OCI-LY1 (cell line): ENCODE measurements around the gene ST6GALNAC6.

Source experiments
- H2AFZ ChIP-seq: fragments of 200-600 bp; sonication (generic), shearing (Covaris generic); 2 replicates; pipeline ENCODE4 v1.6.0; 2014; ENCODE audit warnings: antibody characterized with exemption, mild to moderate bottlenecking, low read length
- H3F3A ChIP-seq: fragments of 200-600 bp; sonication (generic), shearing (Covaris generic); 2 replicates; pipeline ENCODE4 v1.6.0; 2014; ENCODE audit warnings: mild to moderate bottlenecking, antibody characterized with exemption, low read length, moderate library complexity; ENCODE audit not compliant: insufficient read depth
- H3K27ac ChIP-seq: fragments of 200-600 bp; sonication (generic); 2 replicates; pipeline ENCODE4 v1.5.1; 2014; ENCODE audit warnings: low read length, mixed run types, mild to moderate bottlenecking, low read depth; ENCODE audit not compliant: poor library complexity, severe bottlenecking
- H3K27me3 ChIP-seq: fragments of 200-600 bp; sonication (generic); 2 replicates; pipeline ENCODE4 v1.6.0; 2014; ENCODE audit warnings: antibody characterized with exemption, mild to moderate bottlenecking, low read length, moderate library complexity; ENCODE audit not compliant: insufficient read depth
- H3K36me3 ChIP-seq: fragments of 200-600 bp; sonication (generic); 2 replicates; pipeline ENCODE4 v1.6.1; 2014; ENCODE audit warnings: mild to moderate bottlenecking, antibody characterized with exemption, low read length, moderate library complexity, mixed read lengths; ENCODE audit not compliant: insufficient read depth
- H3K4me1 ChIP-seq: fragments of 200-600 bp; sonication (generic); 2 replicates; pipeline ENCODE4 v1.5.1; 2014; ENCODE audit warnings: mild to moderate bottlenecking, low read length, moderate library complexity; ENCODE audit not compliant: insufficient read depth, severe bottlenecking
- H3K4me2 ChIP-seq: fragments of 200-600 bp; sonication (generic), shearing (Covaris generic); 2 replicates; pipeline ENCODE4 v1.6.1; 2014; ENCODE audit warnings: low read length
- H3K4me3 ChIP-seq: fragments of 200-600 bp; sonication (generic); 2 replicates; pipeline ENCODE4 v1.5.1; 2014; ENCODE audit warnings: low read length, low read depth, mild to moderate bottlenecking, mixed read lengths; ENCODE audit not compliant: poor library complexity, severe bottlenecking
- H3K79me2 ChIP-seq: fragments of 200-600 bp; shearing (Covaris generic); 2 replicates; pipeline ENCODE4 v1.6.1; 2016; ENCODE audit warnings: mixed run types, low read length, mixed read lengths; ENCODE audit not compliant: insufficient read depth
- H3K9ac ChIP-seq: fragments of 200-600 bp; sonication (generic), shearing (Covaris generic); 2 replicates; pipeline ENCODE4 v1.6.1; 2014; ENCODE audit warnings: mild to moderate bottlenecking, low read length, mixed read lengths
- H3K9me2 ChIP-seq: fragments of 200-600 bp; sonication (generic), shearing (Covaris generic); 2 replicates; pipeline ENCODE4 v1.6.1; 2014; ENCODE audit warnings: low read depth, mild to moderate bottlenecking, low read length, mixed read lengths
- H3K9me3 ChIP-seq: fragments of 200-600 bp; shearing (Covaris generic); 2 replicates; pipeline ENCODE4 v1.6.1; 2014; ENCODE audit warnings: low read length, mixed read lengths
- H4K20me1 ChIP-seq: fragments of 200-600 bp; sonication (generic), shearing (Covaris generic); 2 replicates; pipeline ENCODE4 v1.6.0; 2016; ENCODE audit warnings: mild to moderate bottlenecking, low read length; ENCODE audit not compliant: insufficient read depth
- CTCF ChIP-seq: fragments of 200-600 bp; sonication (generic), shearing (Covaris generic); IDR thresholded peaks from 2 replicates; pipeline ENCODE4 v1.5.1; 2017; ENCODE audit warnings: mild to moderate bottlenecking, antibody characterized with exemption, low read length, moderate library complexity, mixed read lengths
- EZH2 ChIP-seq: fragments of 200-600 bp; sonication (generic), shearing (Covaris generic); IDR thresholded peaks from 2 replicates; pipeline ENCODE4 v1.8.0; 2017; ENCODE audit warnings: borderline replicate concordance, mixed run types, mild to moderate bottlenecking, antibody characterized with exemption, low read length, moderate library complexity, mixed read lengths

ST6GALNAC6 gene

GRCh38 chr9:127869310-127870152 lies 29.9 kb downstream of the ST6GALNAC6 start:
- H3K9me3 ChIP-seq, result no peaks in the 10 kb centered on the region
- H4K20me1 ChIP-seq, result no peaks in the 10 kb centered on the region
- no peaks in the 10 kb centered on the region for H3K9me2 ChIP-seq
- no peak overlapping the region for H3K9ac ChIP-seq
- TF ChIP-seq CTCF (peak; percentile 85), EZH2 (no peak)
- H3K27me3 ChIP-seq, result peaks cover 13% of the 10 kb centered on the region; the same call in 1 of the 2 replicates
- no peaks in the 10 kb centered on the region for H3F3A ChIP-seq
- H3K27ac ChIP-seq, result no peak overlapping the region
- H3K4me3 ChIP-seq, result no peak overlapping the region
- no peaks in the 10 kb centered on the region for H3K79me2 ChIP-seq
- H3K36me3 ChIP-seq, result no peaks in the 10 kb centered on the region
- H2AFZ ChIP-seq, result no peak overlapping the region
- H3K4me2 ChIP-seq, result no peak overlapping the region
- peaks cover 15% of the 10 kb centered on the region for H3K4me1 ChIP-seq

GRCh38 chr9:127868278-127868902 lies 31.0 kb downstream of the ST6GALNAC6 start:
- H3K4me3 ChIP-seq, result no peak overlapping the region
- peaks cover 16% of the 10 kb centered on the region for H3K4me1 ChIP-seq
- H3K9me3 ChIP-seq, result no peaks in the 10 kb centered on the region
- H4K20me1 ChIP-seq, result no peaks in the 10 kb centered on the region
- H3K36me3 ChIP-seq, result no peaks in the 10 kb centered on the region
- TF ChIP-seq CTCF (no peak), EZH2 (no peak)
- H2AFZ ChIP-seq, result no peak overlapping the region
- H3K9me2 ChIP-seq, result no peaks in the 10 kb centered on the region
- H3F3A ChIP-seq, result no peaks in the 10 kb centered on the region
- H3K79me2 ChIP-seq, result no peaks in the 10 kb centered on the region
- H3K9ac ChIP-seq, result no peak overlapping the region
- H3K4me2 ChIP-seq, result no peak overlapping the region
- H3K27ac ChIP-seq, result no peak overlapping the region
- peaks cover 6% of the 10 kb centered on the region; the same call in 1 of the 2 replicates for H3K27me3 ChIP-seq

- Histone ChIP-seq H3K9me2 (no peaks in the 10 kb centered on the region), H3K4me1 (peaks cover 17% of the 10 kb centered on the region), H3K9ac (no peak overlapping the region), H4K20me1 (no peaks in the 10 kb centered on the region), H3F3A (no peaks in the 10 kb centered on the region), H3K79me2 (no peaks in the 10 kb centered on the region), H3K27ac (no peak overlapping the region), H3K27me3 (no peaks in the 10 kb centered on the region), H3K36me3 (no peaks in the 10 kb centered on the region), H3K4me3 (no peak overlapping the region), H2AFZ (no peak overlapping the region), H3K9me3 (no peaks in the 10 kb centered on the region), H3K4me2 (no peak overlapping the region)
- TF ChIP-seq CTCF, result no peak
- no peak for TF ChIP-seq EZH2
These were observed 31.8 kb downstream of the ST6GALNAC6 start for GRCh38 chr9:127867356-127868277.
